Measurements from ENCODE around the gene SNTN. TPM values are rescaled to one million over a fixed set of nuclear protein-coding genes. Genes with fewer than 3 reads are reported as not detected.

SNTN gene
- total and polyA plus RNA-seq, 9 of the 15 experiments (the other 6 are each of a cell fraction or from before 2014, with no cell fraction given) = not detected

GRCh38 chr3:63673111-63673510 is 20.6 kb downstream of the SNTN start:
- no peaks in the 10 kb centered on the region for H3K79me2 ChIP-seq (ENCODE audit: control insufficient read depth, insufficient read depth, low read length)
- H3K27ac ChIP-seq (ENCODE audit: extremely low read depth, low read depth, low read length) = no peak overlapping the region
- H2AFZ ChIP-seq (ENCODE audit: low read depth, low read length) = no peak overlapping the region
- H3K4me2 ChIP-seq (ENCODE audit: insufficient read depth, low read length) = no peak overlapping the region
- no peaks in the 10 kb centered on the region for H3K36me3 ChIP-seq (ENCODE audit: control insufficient read depth, insufficient read depth, low read length)
- H3K9ac ChIP-seq (ENCODE audit: insufficient read depth in 1 of 2, low read depth in 2 of 2, low read length in 2 of 2) = no peak overlapping the region
- FAIRE-seq (no peak), DNase-seq (ENCODE audit: extremely low read depth in 1 of 4, low spot score in 3 of 4) (no peak), ATAC-seq (no peak)
- ChIA-PET CTCF (ENCODE audit: low intra/inter-chr PET ratio) (no interaction called here), POLR2A (no interaction called here)
- no peaks in the 10 kb centered on the region for H3K9me3 ChIP-seq (replicated peaks; ENCODE audit: control insufficient read depth, insufficient read depth, low read depth, low read length)
- in situ Hi-C loops (cut with MboI) = no loop called here
- TF ChIP-seq SIRT6 (IDR thresholded peaks at IDR 0.05; ENCODE audit: low read depth, low read length) = no peak
- TF ChIP-seq MNT (conservative IDR thresholded peaks at IDR 0.05) = no peak
- TF ChIP-seq MAZ (CRISPR knock-in tag; conservative IDR thresholded peaks at IDR 0.05 in 1 of 2, IDR thresholded peaks at IDR 0.05 in 1 of 2) = no peak
- TF ChIP-seq RREB1 (CRISPR knock-in tag; IDR thresholded peaks at IDR 0.05) = no peak
- TF ChIP-seq TAF1 (IDR thresholded peaks at IDR 0.05; ENCODE audit: control insufficient read depth, extremely low read depth, insufficient read depth, low read length, severe bottlenecking) = no peak
- TF ChIP-seq ZNF778 (CRISPR knock-in tag; IDR thresholded peaks at IDR 0.05) = no peak
- TF ChIP-seq THAP7 (CRISPR knock-in tag; IDR thresholded peaks at IDR 0.05) = no peak
- TF ChIP-seq TEAD4 (IDR thresholded peaks at IDR 0.05; ENCODE audit: low read length) = no peak
- TF ChIP-seq TEAD4 (CRISPR knock-in tag; IDR thresholded peaks at IDR 0.05; ENCODE audit: borderline replicate concordance) = no peak
- TF ChIP-seq ZSCAN32 (CRISPR knock-in tag; IDR thresholded peaks at IDR 0.05) = no peak
- no peak for TF ChIP-seq ZBTB17 (CRISPR knock-in tag; IDR thresholded peaks at IDR 0.05)
- TF ChIP-seq PHF20 (IDR thresholded peaks at IDR 0.05; ENCODE audit: partially characterized antibody) = no peak
- H3K9me1 ChIP-seq (ENCODE audit: control insufficient read depth, insufficient read depth, low read length) = no peaks in the 10 kb centered on the region
- no peaks in the 10 kb centered on the region for H3K4me1 ChIP-seq (replicated peaks in 1 of 2; ENCODE audit: control insufficient read depth in 2 of 2, insufficient read depth in 2 of 2, low read length in 2 of 2)
- intact Hi-C loops (cut with micrococcal nuclease) = no loop called here
- no peaks in the 10 kb centered on the region for H4K20me1 ChIP-seq (replicated peaks; ENCODE audit: control insufficient read depth, insufficient read depth, low read length)
- WGBS (ENCODE audit: insufficient coverage, low coverage, missing lambda C conversion rate) = 4% methylated on average over 3 of the region's 3 CpGs
- no TSS peak for BruUV-seq (replicated peaks)
- H3K27me3 ChIP-seq (ENCODE audit: control insufficient read depth in 2 of 2, insufficient read depth in 2 of 2, low read length in 2 of 2) = no peaks in the 10 kb centered on the region
- H3K4me3 ChIP-seq = no peak overlapping the region

All from K562 (cell line).